ENCODE data around the gene KIF1C. TPM values are rescaled to one million over a fixed set of nuclear protein-coding genes. Genes with fewer than 3 reads are reported as not detected.

Gene KIF1C
- total and polyA plus RNA-seq, 9 of the 15 experiments (the other 6 are each of a cell fraction or from before 2014, with no cell fraction given), result 0.38 to 68.4 (median 25.1) TPM

DNA sequence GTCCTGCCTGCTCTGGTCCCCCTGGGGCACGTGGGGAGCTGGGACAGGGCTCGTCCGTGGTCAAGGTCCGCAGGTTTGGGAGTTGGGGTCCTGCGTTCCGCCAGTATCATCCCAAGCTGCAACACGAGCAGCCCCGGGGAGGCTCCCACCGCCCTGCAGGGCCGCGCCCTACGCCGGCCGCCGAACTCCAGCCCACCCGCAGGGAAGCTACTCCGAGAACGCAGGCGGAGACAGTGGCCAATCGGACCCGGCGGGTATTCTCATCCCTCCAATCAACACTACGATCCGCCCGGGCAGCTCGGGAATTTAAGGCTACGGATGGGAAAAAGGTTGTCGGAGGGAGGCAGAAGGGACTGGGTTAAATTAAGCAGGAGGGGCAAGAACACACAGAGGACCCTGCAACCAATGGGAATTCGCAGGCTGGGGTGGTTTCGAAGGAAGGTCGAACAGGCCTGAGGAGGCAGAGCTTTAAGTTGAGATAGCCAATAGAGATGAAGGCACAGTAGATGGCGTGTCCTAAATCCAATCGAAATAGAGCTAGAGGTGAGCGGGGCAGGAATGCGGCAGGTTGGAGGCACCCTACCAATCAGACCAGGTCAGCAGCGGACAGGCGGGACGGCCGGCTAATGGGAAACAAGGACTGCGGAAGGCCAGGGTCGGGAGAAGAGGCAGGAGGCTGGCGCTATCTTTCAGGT lies 30.8 kb upstream of the KIF1C start (continued):
- no peak for TF ChIP-seq KLF16 (IDR thresholded peaks at IDR 0.05)
- no peak for TF ChIP-seq CBFB (CRISPR knock-in tag; IDR thresholded peaks at IDR 0.05)
- TF ChIP-seq ZFP36 (IDR thresholded peaks at IDR 0.05; ENCODE audit: low read depth, low read length, partially characterized antibody), result no peak
- no peak for TF ChIP-seq LARP7 (IDR thresholded peaks at IDR 0.05)
- TF ChIP-seq ZNF12 (CRISPR knock-in tag; IDR thresholded peaks at IDR 0.05), result no peak
- TF ChIP-seq SIX5 (IDR thresholded peaks at IDR 0.05; ENCODE audit: borderline replicate concordance in 1 of 2, insufficient read depth in 1 of 2, low read depth in 1 of 2, low read length in 2 of 2), result no peak
- TF ChIP-seq BRD9 (IDR thresholded peaks at IDR 0.05; ENCODE audit: low read depth, partially characterized antibody), result no peak
- no peak for TF ChIP-seq FOXA1 (IDR thresholded peaks at IDR 0.05; ENCODE audit: borderline replicate concordance)
- TF ChIP-seq, protein P1, sequence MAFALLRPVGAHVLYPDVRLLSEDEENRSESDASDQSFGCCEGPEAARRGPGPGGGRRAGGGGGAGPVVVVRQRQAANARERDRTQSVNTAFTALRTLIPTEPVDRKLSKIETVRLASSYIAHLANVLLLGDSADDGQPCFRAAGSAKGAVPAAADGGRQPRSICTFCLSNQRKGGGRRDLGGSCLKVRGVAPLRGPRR (CRISPR knock-in tag; IDR thresholded peaks at IDR 0.05), result no peak
- no peak for TF ChIP-seq NFE2 (IDR thresholded peaks at IDR 0.05; ENCODE audit: low read depth)
- no peak for TF ChIP-seq KLF6 (CRISPR knock-in tag; IDR thresholded peaks at IDR 0.05; ENCODE audit: borderline replicate concordance)
- TF ChIP-seq, protein P2, sequence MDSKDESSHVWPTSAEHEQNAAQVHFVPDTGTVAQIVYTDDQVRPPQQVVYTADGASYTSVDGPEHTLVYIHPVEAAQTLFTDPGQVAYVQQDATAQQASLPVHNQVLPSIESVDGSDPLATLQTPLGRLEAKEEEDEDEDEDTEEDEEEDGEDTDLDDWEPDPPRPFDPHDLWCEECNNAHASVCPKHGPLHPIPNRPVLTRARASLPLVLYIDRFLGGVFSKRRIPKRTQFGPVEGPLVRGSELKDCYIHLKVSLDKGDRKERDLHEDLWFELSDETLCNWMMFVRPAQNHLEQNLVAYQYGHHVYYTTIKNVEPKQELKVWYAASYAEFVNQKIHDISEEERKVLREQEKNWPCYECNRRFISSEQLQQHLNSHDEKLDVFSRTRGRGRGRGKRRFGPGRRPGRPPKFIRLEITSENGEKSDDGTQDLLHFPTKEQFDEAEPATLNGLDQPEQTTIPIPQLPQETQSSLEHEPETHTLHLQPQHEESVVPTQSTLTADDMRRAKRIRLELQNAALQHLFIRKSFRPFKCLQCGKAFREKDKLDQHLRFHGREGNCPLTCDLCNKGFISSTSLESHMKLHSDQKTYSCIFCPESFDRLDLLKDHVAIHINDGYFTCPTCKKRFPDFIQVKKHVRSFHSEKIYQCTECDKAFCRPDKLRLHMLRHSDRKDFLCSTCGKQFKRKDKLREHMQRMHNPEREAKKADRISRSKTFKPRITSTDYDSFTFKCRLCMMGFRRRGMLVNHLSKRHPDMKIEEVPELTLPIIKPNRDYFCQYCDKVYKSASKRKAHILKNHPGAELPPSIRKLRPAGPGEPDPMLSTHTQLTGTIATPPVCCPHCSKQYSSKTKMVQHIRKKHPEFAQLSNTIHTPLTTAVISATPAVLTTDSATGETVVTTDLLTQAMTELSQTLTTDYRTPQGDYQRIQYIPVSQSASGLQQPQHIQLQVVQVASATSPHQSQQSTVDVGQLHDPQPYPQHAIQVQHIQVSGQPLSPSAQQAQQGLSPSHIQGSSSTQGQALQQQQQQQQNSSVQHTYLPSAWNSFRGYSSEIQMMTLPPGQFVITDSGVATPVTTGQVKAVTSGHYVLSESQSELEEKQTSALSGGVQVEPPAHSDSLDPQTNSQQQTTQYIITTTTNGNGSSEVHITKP (IDR thresholded peaks at IDR 0.05; ENCODE audit: partially characterized antibody), result no peak
- TF ChIP-seq LEF1 (IDR thresholded peaks at IDR 0.05), result no peak

Measured in K562 (cell line).